C4-2B (cell line): ENCODE results near the gene EIF2B2.

ENCODE experiments used
- CTCF ChIP-seq: fragments of 450-650 bp; conservative IDR thresholded peaks from 2 replicates; pipeline ENCODE4 v1.5.1; 2017; ENCODE audit warnings: mild to moderate bottlenecking
- ZFX ChIP-seq: fragments of 450-650 bp; IDR thresholded peaks from 2 replicates; pipeline ENCODE4 v1.6.1; 2017

GRCh38 chr14:74985028-74985310 is 17.8 kb upstream of the EIF2B2 start:
- TF ChIP-seq CTCF, result no peak
- TF ChIP-seq ZFX, result no peak
